UCSD-AML1 (cell line): ENCODE measurements around the gene SPATA2L.

Experiments
- DNase-seq: peaks from one replicate; lab custom pipeline; 2025; ENCODE audit not compliant: unreplicated experiment; lab: John Stamatoyannopoulos, UW

Gene SPATA2L

DNA sequence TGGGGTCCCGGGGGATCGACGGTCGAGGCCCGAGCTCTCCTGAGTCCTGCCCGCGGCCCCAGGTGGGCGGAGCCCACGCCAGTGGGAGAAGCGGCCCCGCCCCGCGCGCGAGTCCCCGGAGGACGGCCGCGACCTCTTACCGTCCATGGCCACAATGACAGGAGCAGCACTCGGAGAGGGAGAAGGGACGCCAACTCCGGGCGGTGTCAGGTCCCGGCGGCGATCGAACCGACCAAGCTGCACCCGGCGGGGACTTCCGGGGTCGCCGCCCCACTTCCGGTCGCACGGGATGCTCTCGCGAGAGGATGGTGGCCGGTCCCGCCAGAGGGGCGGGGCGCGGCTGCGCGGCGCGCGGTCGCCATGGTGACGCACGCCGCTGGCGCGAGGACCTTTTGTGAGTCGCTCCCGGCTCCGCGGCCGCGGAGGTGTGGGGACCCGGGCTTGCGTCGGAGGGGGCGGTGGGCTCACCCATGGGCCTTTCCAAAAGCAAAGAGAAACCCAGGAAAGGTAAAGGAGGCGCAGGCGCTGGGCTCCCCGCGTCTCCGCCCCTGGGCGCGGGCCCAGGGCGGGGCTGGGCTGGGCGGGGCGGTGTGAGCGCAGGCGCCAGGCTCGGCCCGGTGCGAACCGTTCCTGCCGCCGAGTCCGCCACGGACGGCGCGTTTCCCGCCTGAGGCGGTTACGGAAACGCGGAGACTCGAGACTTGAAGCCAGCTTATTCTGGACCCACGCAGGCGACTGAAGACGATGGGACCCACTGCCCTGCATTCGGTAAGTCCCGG, 43.9 kb downstream of the SPATA2L start, which contains the start of the genes CHMP1A and SPATA33:
Gene CHMP1A, minus strand, starts transcription at position 267 of the 779 bp plus-strand sequence. Its CDS starts 120 bp downstream, at position 147.
Gene SPATA33, plus strand, starts transcription at position 395 of the 779 bp plus-strand sequence. Its CDS starts 76 bp downstream, at position 471.
- DNase-seq = peak; percentile 89

DNA sequence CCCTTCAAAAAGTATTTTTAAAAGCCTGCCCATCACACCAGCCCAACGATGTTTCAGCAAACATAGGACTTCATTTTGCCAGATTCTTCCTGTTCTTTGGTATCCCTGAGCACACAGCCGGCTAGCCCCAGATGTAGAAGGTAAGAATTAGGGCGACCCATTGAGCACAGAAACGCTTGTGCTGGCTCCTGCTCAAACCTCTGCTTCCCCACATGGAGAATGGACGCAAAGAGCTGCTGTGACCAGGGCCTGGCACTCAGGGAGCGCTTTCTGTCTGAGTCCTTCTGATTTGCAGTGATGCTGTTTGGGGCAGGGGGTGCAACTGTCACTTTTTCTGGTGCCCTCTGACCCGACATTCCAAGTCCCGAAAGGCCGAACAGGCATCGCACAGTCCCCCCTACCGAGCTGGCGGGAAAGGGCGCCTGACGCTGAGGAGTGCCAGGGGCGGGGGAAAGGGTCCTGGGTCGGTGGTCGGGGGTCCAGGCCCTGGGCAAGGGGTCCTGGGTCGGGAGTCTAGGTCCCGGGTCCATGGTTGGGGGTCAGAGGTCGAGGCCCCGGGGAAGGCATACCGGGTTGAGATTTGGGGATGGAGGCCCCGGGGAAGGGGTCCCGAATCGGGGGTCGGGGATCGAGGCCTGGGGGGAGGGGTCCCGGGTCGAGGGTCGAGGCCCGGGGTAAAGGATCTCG, 44.9 kb downstream of the SPATA2L start:
- DNase-seq = no peak

DNA sequence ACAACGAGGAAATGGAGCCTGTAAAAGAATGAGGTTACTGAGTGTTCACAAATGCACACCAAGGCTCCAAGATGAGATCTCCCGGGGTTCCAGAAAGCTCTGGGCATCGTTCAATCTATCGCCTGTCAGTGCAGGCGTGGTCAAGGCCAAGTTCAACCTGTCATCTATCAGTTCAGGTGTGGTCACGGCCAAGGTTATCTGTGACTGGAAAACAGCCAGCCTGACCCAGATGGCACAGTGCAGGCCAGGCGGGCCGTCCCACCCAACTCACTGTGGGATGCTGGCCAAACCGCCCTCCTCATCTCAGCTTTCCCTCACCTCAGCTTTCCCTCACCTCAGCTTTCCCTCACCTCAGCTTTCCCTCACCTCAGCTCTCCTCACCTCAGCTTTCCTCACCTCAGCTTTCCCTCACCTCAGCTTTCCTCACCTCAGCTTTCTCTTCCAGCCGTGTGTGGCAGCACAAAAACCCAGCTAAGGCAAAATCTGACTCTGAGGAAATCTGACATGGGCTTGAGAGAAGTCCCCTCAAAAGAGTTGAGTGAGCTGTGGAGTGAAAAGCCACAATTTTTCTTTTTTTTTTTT, 46.4 kb downstream of the SPATA2L start:
- no peak for DNase-seq

DNA sequence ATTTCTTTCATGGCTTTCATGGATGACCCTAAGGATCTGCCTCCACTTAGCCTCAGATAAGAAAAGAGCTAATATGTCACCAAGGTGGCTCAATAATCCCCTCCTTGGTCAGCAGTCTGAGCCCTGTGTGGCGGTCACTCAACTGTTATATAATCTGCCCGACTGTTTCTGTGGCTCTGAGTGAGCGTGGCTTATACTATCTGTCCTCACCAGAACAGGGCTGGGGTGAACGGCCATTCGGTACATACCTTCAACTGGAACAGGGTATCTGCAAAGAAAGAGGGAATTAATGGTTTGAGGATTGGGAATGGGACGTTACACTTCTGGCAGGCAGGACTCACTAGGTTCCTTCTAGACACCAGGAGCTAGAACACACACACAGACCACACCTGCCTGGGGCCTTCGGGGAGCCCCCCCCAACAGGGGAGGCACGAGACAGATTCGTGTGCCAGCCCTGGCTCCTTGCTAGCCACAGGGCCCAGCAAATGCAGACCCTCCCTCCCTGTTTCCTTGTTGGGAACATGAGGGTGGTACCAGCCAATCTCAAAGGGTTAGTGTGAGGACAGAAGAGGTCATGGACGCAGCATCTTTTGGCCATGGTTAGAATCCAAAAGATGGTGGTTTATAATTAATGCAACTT, 47.7 kb downstream of the SPATA2L start:
- no peak for DNase-seq

DNA sequence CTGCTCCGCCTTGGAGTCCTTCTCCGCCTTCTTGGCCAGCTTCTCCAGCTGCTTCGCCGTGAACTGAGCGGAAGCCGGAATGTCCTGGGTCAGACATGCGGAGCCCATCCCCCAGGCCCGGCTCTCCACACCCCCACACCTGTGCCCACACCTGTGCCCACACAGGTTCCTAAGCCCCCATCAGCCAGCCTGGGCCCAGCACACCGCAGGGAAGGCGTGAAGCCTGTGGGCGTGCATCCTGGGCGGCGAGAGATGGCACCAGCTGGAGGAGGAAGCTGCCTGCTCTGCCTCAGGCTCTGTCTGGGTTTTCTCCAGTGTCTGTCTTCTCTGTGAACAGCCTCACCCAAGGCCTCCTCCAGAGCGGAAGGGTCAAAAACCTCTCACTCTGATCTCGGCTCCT, 49.9 kb downstream of the SPATA2L start:
- DNase-seq = no peak

DNA sequence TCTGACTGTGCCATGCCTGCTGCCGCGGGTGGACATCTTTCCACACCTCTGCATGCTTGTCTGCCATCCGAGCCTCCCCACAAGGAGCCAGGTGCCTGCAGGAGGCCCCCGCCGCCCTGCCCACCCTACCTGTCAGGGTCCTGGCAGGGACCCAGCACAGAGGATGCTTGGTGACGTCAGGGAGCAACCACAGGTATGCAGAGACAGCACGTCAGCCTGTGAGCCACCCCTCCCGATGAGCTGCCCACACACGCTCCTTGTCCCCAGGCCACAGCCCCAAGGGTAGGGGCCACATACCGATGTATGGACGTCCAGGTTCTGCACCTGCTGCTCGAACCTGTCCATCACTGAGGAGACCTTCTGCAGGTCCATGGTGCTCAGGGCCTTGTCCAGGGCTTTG, 54.6 kb downstream of the SPATA2L start:
- DNase-seq = no peak
